ENCODE data around the gene RORC.
"Not testable (repeated sequence)": the region's sequence is repeated elsewhere in the genome, so short reads cannot be mapped to it uniquely, and the experiment has no call there.

RORC gene

GRCh38 chr1:151831605-151832004, at the start of gene RORC:
Gene RORC (minus strand): TSS chr1:151831802. CDS start chr1:151831764, 38 bp downstream.
- DNase-seq (ENCODE audit: low read depth in 2 of 2): no peak

GRCh38 chr1:151875419-151876097, 44.0 kb upstream of the RORC start:
- DNase-seq (ENCODE audit: low read depth in 2 of 2): no peak

- DNase-seq (ENCODE audit: low read depth in 2 of 2): not testable (repeated sequence)
Measured at GRCh38 chr1:151872776-151873175, 41.2 kb upstream of the RORC start.

GRCh38 chr1:151871284-151872030, 39.9 kb upstream of the RORC start:
- DNase-seq (ENCODE audit: low read depth in 2 of 2): no peak

GRCh38 chr1:151868486-151868885, 36.9 kb upstream of the RORC start:
- no peak for DNase-seq (ENCODE audit: low read depth in 2 of 2)

GRCh38 chr1:151867765-151868411, 36.3 kb upstream of the RORC start:
- DNase-seq (ENCODE audit: low read depth in 2 of 2): no peak

GRCh38 chr1:151867321-151867720, 35.7 kb upstream of the RORC start:
- no peak for DNase-seq (ENCODE audit: low read depth in 2 of 2)

GRCh38 chr1:151864411-151864810, 32.8 kb upstream of the RORC start:
- no peak for DNase-seq (ENCODE audit: low read depth in 2 of 2)

GRCh38 chr1:151862604-151863003, 31.0 kb upstream of the RORC start:
- DNase-seq (ENCODE audit: low read depth in 2 of 2): no peak

GRCh38 chr1:151860504-151861187, 29.0 kb upstream of the RORC start:
- no peak for DNase-seq (ENCODE audit: low read depth in 2 of 2)

GRCh38 chr1:151859891-151860293, 28.3 kb upstream of the RORC start:
- DNase-seq (ENCODE audit: low read depth in 2 of 2): no peak

GRCh38 chr1:151858886-151859665, 27.5 kb upstream of the RORC start:
- no peak for DNase-seq (ENCODE audit: low read depth in 2 of 2)

GRCh38 chr1:151858030-151858746, 26.6 kb upstream of the RORC start:
- DNase-seq (ENCODE audit: low read depth in 2 of 2): no peak

- no peak for DNase-seq (ENCODE audit: low read depth in 2 of 2)
Measured at GRCh38 chr1:151855933-151856332, 24.3 kb upstream of the RORC start.

- not testable (repeated sequence) for DNase-seq (ENCODE audit: low read depth in 2 of 2)
Measured at GRCh38 chr1:151855516-151855915, 23.9 kb upstream of the RORC start.

- no peak for DNase-seq (ENCODE audit: low read depth in 2 of 2)
Measured at GRCh38 chr1:151854658-151855057, 23.1 kb upstream of the RORC start.

- DNase-seq (ENCODE audit: low read depth in 2 of 2): no peak
Measured at GRCh38 chr1:151853411-151853943, 21.9 kb upstream of the RORC start, which contains the start of gene THEM5. Gene THEM5 (minus strand): TSS chr1:151853712. CDS start chr1:151853565, 147 bp downstream.

- no peak for DNase-seq (ENCODE audit: low read depth in 2 of 2)
Measured at GRCh38 chr1:151852733-151853132, 21.1 kb upstream of the RORC start.

- no peak for DNase-seq (ENCODE audit: low read depth in 2 of 2)
Measured at GRCh38 chr1:151851886-151852285, 20.3 kb upstream of the RORC start.

- DNase-seq (ENCODE audit: low read depth in 2 of 2): no peak
Measured at GRCh38 chr1:151849871-151850270, 18.3 kb upstream of the RORC start.

All from stimulated activated CD8-positive, alpha-beta memory T cell treated with anti-CD3 and anti-CD28 coated beads, Interleukin-15, amount 100 ng/mL, for 4 hours (primary cell).